Measurements from ENCODE around the gene DEDD2.

Gene DEDD2

DNA sequence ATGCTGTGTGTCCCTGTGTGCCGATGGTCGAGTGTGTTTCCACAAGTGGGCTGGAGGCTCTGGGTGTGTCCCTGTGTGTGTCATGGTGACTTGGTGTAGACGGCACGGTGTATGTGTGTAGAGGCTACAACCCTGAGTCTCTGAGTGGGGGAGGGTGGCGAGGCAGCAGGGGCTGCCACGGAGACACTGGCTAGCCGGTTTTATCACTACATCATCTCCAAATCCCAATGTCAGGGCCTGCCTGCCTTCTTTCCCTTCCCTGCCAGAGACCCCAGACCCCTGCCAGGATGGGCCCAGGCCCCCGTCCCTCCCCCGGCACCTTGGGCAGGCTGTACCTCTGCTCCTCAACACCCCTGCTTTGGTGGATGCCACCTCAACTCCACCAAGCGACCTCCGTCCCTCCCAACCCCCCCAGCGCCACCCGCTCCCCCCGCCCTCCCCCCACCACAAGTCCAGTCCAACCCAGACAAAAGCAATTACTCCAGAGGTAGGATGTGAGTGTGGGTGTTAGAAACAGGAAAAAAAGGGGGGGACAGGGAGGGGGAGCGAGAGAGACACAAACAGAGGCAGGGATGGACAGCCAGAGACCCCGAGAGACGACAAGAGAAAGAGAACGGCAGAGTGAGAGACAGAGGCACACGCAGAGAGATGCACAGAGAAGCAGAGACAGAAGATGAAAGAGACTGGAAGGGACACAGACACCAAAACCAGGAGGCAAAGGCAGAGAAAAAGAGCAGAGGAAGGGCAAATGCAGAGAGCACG is 63.6 kb downstream of the DEDD2 start:
- peaks cover 14% of the 10 kb centered on the region for H3K27me3 ChIP-seq (ENCODE audit: control insufficient read depth, insufficient read depth, low read length)

DNA sequence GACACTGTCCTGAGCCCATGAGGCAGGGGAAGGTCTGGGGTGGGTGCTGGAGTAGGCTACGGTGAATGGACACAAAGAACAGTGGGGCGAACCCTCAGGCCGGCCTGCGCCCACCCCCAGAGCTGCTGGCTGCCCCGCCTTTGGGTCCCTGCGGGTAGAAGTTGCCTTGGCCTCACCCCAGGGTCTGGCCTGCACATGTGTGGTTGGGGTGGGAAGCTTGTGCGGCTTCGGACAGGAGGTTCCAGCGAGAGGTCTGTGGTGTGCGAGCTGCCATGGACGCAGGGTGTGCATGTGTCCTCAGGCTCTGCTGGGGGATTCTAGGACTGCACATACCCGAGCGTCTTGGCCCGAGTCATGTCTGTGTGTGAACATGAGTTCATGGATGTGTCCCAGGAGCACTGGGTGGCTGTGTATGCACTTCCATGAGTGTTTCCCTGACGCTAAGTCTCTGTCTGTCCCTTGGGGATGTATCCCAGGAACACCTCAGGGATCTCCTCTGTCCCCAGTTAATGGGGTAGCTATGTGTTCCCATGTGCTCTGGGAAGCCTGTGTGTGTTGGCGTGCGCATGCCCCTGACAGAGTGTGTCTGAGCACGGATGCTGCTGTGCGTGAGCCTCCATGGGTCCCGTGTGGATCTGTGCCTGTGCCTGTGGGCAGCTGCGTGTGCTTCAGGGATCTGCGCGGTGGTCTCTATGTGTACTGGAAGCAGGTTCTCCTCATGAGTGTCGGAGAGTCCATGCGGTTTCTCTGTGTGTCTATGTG is 64.4 kb downstream of the DEDD2 start:
- H3K27me3 ChIP-seq (ENCODE audit: control insufficient read depth, insufficient read depth, low read length), result peaks cover 14% of the 10 kb centered on the region
- no peak overlapping the region for H3K4me3 ChIP-seq (ENCODE audit: low read depth, low read length)

More for the DNA sequence above, 63.6 kb downstream of the DEDD2 start:
- Histone ChIP-seq H3K9ac (ENCODE audit: low read depth, low read length) (no peak overlapping the region), H3K9me3 (ENCODE audit: control insufficient read depth, insufficient read depth, low read length) (no peaks in the 10 kb centered on the region), H3K4me1 (ENCODE audit: control insufficient read depth, insufficient read depth, low read length) (peaks cover 24% of the 10 kb centered on the region), H3K36me3 (ENCODE audit: control insufficient read depth, insufficient read depth, low read length) (no peaks in the 10 kb centered on the region), H3K4me3 (ENCODE audit: low read depth, low read length) (no peak overlapping the region)

GRCh38 chr19:42151782-42152684 is 65.4 kb downstream of the DEDD2 start:
- Histone ChIP-seq H3K4me1 (ENCODE audit: control insufficient read depth, insufficient read depth, low read length) (peaks cover 24% of the 10 kb centered on the region), H3K9ac (ENCODE audit: low read depth, low read length) (no peak overlapping the region), H3K9me3 (ENCODE audit: control insufficient read depth, insufficient read depth, low read length) (no peaks in the 10 kb centered on the region), H3K27me3 (ENCODE audit: control insufficient read depth, insufficient read depth, low read length) (peaks cover 9% of the 10 kb centered on the region), H3K4me3 (ENCODE audit: low read depth, low read length) (no peak overlapping the region), H3K36me3 (ENCODE audit: control insufficient read depth, insufficient read depth, low read length) (no peaks in the 10 kb centered on the region)

More for the DNA sequence above, 64.4 kb downstream of the DEDD2 start:
- Histone ChIP-seq H3K36me3 (ENCODE audit: control insufficient read depth, insufficient read depth, low read length) (no peaks in the 10 kb centered on the region), H3K9me3 (ENCODE audit: control insufficient read depth, insufficient read depth, low read length) (no peaks in the 10 kb centered on the region), H3K9ac (ENCODE audit: low read depth, low read length) (no peak overlapping the region), H3K4me1 (ENCODE audit: control insufficient read depth, insufficient read depth, low read length) (peaks cover 24% of the 10 kb centered on the region)

- Histone ChIP-seq H3K9me3 (ENCODE audit: control insufficient read depth, insufficient read depth, low read length) (no peaks in the 10 kb centered on the region), H3K9ac (ENCODE audit: low read depth, low read length) (no peak overlapping the region), H3K27me3 (ENCODE audit: control insufficient read depth, insufficient read depth, low read length) (peaks cover 7% of the 10 kb centered on the region)
Measured at GRCh38 chr19:42150911-42151361, 66.5 kb downstream of the DEDD2 start.

DNA sequence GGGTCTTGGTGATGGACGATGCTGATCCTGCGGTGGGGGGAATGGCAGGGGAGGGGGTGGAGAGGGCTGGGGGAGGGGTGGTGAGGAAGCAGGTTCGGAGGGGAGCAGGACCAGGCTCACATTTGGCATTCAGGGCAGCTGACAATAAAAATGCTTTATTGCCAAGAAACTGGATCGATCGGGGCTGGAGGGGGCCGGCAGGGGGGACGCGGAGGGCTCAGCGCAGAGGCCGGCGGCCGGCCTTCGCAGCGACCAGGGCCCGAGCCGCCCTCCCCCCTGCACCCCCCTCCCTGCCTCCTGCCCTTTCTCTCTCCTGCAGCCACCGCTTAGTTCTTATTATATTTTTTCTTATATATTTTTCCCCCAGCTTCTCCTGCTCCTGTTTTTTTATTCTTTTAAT is 67.1 kb downstream of the DEDD2 start:
- Histone ChIP-seq H3K36me3 (ENCODE audit: control insufficient read depth, insufficient read depth, low read length) (no peaks in the 10 kb centered on the region), H3K27me3 (ENCODE audit: control insufficient read depth, insufficient read depth, low read length) (peaks cover 6% of the 10 kb centered on the region), H3K4me1 (ENCODE audit: control insufficient read depth, insufficient read depth, low read length) (peaks cover 21% of the 10 kb centered on the region)

More at GRCh38 chr19:42150911-42151361, 66.5 kb downstream of the DEDD2 start:
- peaks cover 24% of the 10 kb centered on the region for H3K4me1 ChIP-seq (ENCODE audit: control insufficient read depth, insufficient read depth, low read length)
- no peaks in the 10 kb centered on the region for H3K36me3 ChIP-seq (ENCODE audit: control insufficient read depth, insufficient read depth, low read length)
- H3K4me3 ChIP-seq (ENCODE audit: low read depth, low read length), result no peak overlapping the region

DNA sequence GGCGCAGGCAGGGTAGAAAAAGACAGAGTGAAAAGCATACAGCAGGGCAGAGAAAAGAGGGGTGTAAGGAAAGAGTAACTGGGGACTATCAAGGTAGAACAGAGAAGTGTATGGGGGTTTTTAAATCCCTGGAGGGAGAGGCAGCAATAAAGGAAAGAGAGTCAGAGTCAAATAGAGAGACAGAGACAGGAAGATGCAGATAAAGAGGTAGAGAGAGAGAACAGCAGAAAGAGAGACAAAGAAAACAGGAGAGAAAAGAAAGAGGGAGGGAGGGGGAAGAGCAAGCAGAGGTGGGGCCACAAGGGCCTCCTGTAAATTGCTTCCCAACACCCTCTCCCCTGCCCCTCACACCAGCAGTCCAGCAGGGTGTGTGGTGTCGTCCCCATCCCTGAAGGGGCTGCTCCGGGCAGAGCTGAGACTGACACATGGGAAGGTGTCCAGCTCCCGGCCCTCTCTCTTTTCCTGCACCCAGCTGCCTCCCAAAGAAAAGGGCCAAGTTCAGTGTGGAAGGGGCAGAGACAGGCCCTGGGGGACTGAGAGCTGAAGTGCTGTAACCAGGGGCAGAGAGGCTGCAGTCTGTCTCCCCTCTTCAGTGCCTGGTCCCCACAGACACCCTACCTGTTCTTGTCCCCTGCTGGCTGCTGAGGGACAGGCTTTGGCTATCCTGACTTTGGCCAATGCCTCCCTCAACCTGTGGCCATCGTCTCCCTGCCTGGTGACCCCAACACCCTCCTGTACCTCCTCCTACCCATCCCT is 67.9 kb downstream of the DEDD2 start:
- Histone ChIP-seq H3K9ac (ENCODE audit: low read depth, low read length) (no peak overlapping the region), H3K36me3 (ENCODE audit: control insufficient read depth, insufficient read depth, low read length) (no peaks in the 10 kb centered on the region), H3K4me1 (ENCODE audit: control insufficient read depth, insufficient read depth, low read length) (peaks cover 16% of the 10 kb centered on the region), H3K4me3 (ENCODE audit: low read depth, low read length) (no peak overlapping the region), H3K27me3 (ENCODE audit: control insufficient read depth, insufficient read depth, low read length) (no peaks in the 10 kb centered on the region), H3K9me3 (ENCODE audit: control insufficient read depth, insufficient read depth, low read length) (no peaks in the 10 kb centered on the region)

More for the DNA sequence above, 67.1 kb downstream of the DEDD2 start:
- Histone ChIP-seq H3K4me3 (ENCODE audit: low read depth, low read length) (no peak overlapping the region), H3K9ac (ENCODE audit: low read depth, low read length) (no peak overlapping the region), H3K9me3 (ENCODE audit: control insufficient read depth, insufficient read depth, low read length) (no peaks in the 10 kb centered on the region)
